HG03442 (cell line): ENCODE measurements around the gene UBAP2.

Experiments used
- ATAC-seq: cut with Tn5 transposase; IDR thresholded peaks from one replicate; pipeline ENCODE4 v1.9.1; 2021; ENCODE audit warnings: mild to moderate bottlenecking, moderate library complexity; ENCODE audit not compliant: unreplicated experiment

The UBAP2 gene

GRCh38 chr9:34048727-34049629, at the start of gene UBAP2:
UBAP2 (minus strand) TSS chr9:34048887; CDS start chr9:34017148, 31,739 bp downstream.
- ATAC-seq: peak; percentile 73

GRCh38 chr9:34098307-34098706, 49.6 kb upstream of the UBAP2 start:
- peak; percentile 38 for ATAC-seq

GRCh38 chr9:34097865-34098264, 49.2 kb upstream of the UBAP2 start:
- peak; percentile 46 for ATAC-seq

GRCh38 chr9:34096751-34097150, 48.1 kb upstream of the UBAP2 start:
- no peak for ATAC-seq

GRCh38 chr9:34093578-34093977, 44.9 kb upstream of the UBAP2 start:
- ATAC-seq: no peak

GRCh38 chr9:34089311-34089710, 40.6 kb upstream of the UBAP2 start:
- ATAC-seq: no peak

GRCh38 chr9:34087370-34087769, 38.7 kb upstream of the UBAP2 start:
- no peak for ATAC-seq

GRCh38 chr9:34086864-34087263, 38.2 kb upstream of the UBAP2 start:
- ATAC-seq: no peak

- ATAC-seq: no peak
Observed at GRCh38 chr9:34085581-34086500, 37.2 kb upstream of the UBAP2 start.

GRCh38 chr9:34084562-34084961, 35.9 kb upstream of the UBAP2 start:
- no peak for ATAC-seq

- ATAC-seq: no peak
Observed at GRCh38 chr9:34079181-34079580, 30.5 kb upstream of the UBAP2 start.

GRCh38 chr9:34072868-34073590, 24.3 kb upstream of the UBAP2 start:
- ATAC-seq: no peak

- ATAC-seq: no peak
Observed at GRCh38 chr9:34072410-34072809, 23.7 kb upstream of the UBAP2 start.

GRCh38 chr9:34070606-34071324, 22.1 kb upstream of the UBAP2 start:
- no peak for ATAC-seq

GRCh38 chr9:34069831-34070230, 21.1 kb upstream of the UBAP2 start:
- ATAC-seq: no peak

GRCh38 chr9:34065541-34065940, 16.9 kb upstream of the UBAP2 start:
- ATAC-seq: no peak

GRCh38 chr9:34059954-34060353, 11.3 kb upstream of the UBAP2 start:
- ATAC-seq: no peak

- no peak for ATAC-seq
Observed at GRCh38 chr9:34059281-34059680, 10.6 kb upstream of the UBAP2 start.

GRCh38 chr9:34049630-34050384, 1.1 kb upstream of the UBAP2 start:
- no peak for ATAC-seq
